Heart left ventricle (tissue), 16 donors: ENCODE data around the gene MARK4. TPM values are rescaled to one million over a fixed set of nuclear protein-coding genes. Genes with fewer than 3 reads are reported as not detected.
"Not testable (repeated sequence)": the region's sequence is repeated elsewhere in the genome, so short reads cannot be mapped to it uniquely, and the experiment has no call there.

Experiments
- ATAC-seq, 4 donors: fragments of 200-7000 bp; cut with Tn5 transposase; one replicate each; pipeline ENCODE4 v1.9.1; 2020 to 2022; ENCODE audit warnings: moderate library complexity in 4 of 4, mild to moderate bottlenecking in 3 of 4, moderate number of reproducible peaks in 1 of 4
- DNase-seq, 5 donors: peaks; one replicate each; pipeline ENCODE4 v3.0.0-alpha.2; 2020
- H3K27ac ChIP-seq, 12 donors: fragments of 200-600 bp; sonication (generic) in 4 of 12; one replicate each; pipeline versions ENCODE4 v1.5.0 to v1.8.0; 2016 to 2022; ENCODE audit warnings: mild to moderate bottlenecking in 2 of 12
- H3K27me3 ChIP-seq, 9 donors: fragments of 200-600 bp; sonication (generic) in 2 of 9; one replicate each; pipeline versions ENCODE4 v1.5.1 to v1.8.0; 2016 to 2022; ENCODE audit warnings: mild to moderate bottlenecking in 3 of 9
- H3K36me3 ChIP-seq, 9 donors: fragments of 200-600 bp; sonication (generic) in 2 of 9; one replicate each; pipeline versions ENCODE4 v1.5.0 to v1.8.0; 2018 to 2022; ENCODE audit warnings: mild to moderate bottlenecking in 2 of 9
- H3K4me1 ChIP-seq, 12 donors: fragments of 200-600 bp; sonication (generic) in 4 of 12; one replicate each; pipeline versions ENCODE4 v1.5.0 to v1.8.0; 2016 to 2022; ENCODE audit warnings: mild to moderate bottlenecking in 3 of 12
- H3K4me3 ChIP-seq, 12 donors: fragments of 200-600 bp; sonication (generic) in 4 of 12; one replicate each; pipeline versions ENCODE4 v1.5.0 to v1.8.0; 2017 to 2022; ENCODE audit warnings: mild to moderate bottlenecking in 9 of 12, moderate library complexity in 4 of 12
- H3K9me3 ChIP-seq, 12 donors: fragments of 200-600 bp; sonication (generic) in 4 of 12; one replicate each; pipeline versions ENCODE4 v1.5.0 to v1.8.0; 2016 to 2022; ENCODE audit warnings: mild to moderate bottlenecking in 1 of 12
- CTCF ChIP-seq, 12 donors: fragments of 200-600 bp; sonication (generic) in 4 of 12; IDR thresholded peaks; one replicate each; pipeline versions ENCODE4 v1.5.0 to v1.8.0; 2018 to 2022; ENCODE audit warnings: antibody characterized with exemption in 12 of 12, mild to moderate bottlenecking in 5 of 12
- POLR2A ChIP-seq, 2 donors: fragments of 450-650 bp; IDR thresholded peaks; one replicate each; pipeline ENCODE4 v1.6.1; 2017; ENCODE audit warnings: antibody characterized with exemption in 2 of 2, mild to moderate bottlenecking in 2 of 2, moderate library complexity in 2 of 2
- WGBS, 4 donors: extraction: QIAGEN DNeasy Blood & Tissue Kit in 2 of 4; methylation state at CpG; one replicate each; pipeline versions ENCODE4 v1.1.5 to v1.1.7; 2013 to 2018; 5-methylcytosine and 5-hydroxymethylcytosine counted together
- intact Hi-C, 10 donors: fragments of 100-400 bp; cut with DNase I; formaldehyde crosslinking; loops; one replicate each; pipeline versions ENCODE4 v1.11.1 to v1.14.2; 2022
- polyA plus RNA-seq, 2 donors: library from polyadenylated mRNA; stranded (reverse); fragments of 200-250 nt; gene quantifications; one replicate each; pipeline ENCODE4 v1.2.3, GENCODE V29; 2013
- total RNA-seq, 9 donors: library from RNA; depleted of rRNA in 2 of 9; stranded (reverse); fragments of >200 nt in 2 of 9; fragmentation: NEBNext Ultra II Directional in 3 of 9; extraction: Animal tissue kit (Norgen Biotek cat#: 25700) in 3 of 9; gene quantifications; one replicate each; pipeline versions ENCODE4 v1.1.0 to v1.2.4, GENCODE V29; 2016 to 2023
- donor health status: ischemic (EF 13 %, LVEDD 7.1; RV severe dilation, severe dysfunction).
- donor health status: healthy with polysubstance abuse.
- donor health status: DM: no; HTN: yes; CAD: no.
- donor health status: DM: no; HTN: no; CAD: no.
- donor health status: ischemic (EF 25% LVEDD 6.9; RV normal size, moderate dysfunction).
- donor health status: ischemic (EF 25% LVEDD 5.7; RV mildly dilated, moderate dysfunction).
- donor health status: healthy.
- donor health status: DM: yes; HTN: yes; CAD: no.
- donor health status: ischemic (EF 35%, LVEDD 5.7; RV mildly dilated, moderate dysfunction).
- donor health status: nonischemic (EF 11% LVEDD 7.7; RV severe dilation, severe dysfunction).
- donor health status: DM: yes; HTN: yes; CAD: no.
- donor health status: PGD.
- donor health status: ischemic (EF 29% LVEDD 5.4; RV normal size, mild dysfunction).
- donor health status: nonischemic (EF 23%, LVEDD 6.1; RV moderate dilation, normal function).

The MARK4 gene
- total and polyA plus RNA-seq, 11 donors = 18.0 to 46.9 (median 28.6) TPM

GRCh38 chr19:45327404-45328143, 76.5 kb downstream of the MARK4 start:
- ATAC-seq (no peak), DNase-seq (no peak)
- intact Hi-C loops = loop anchor here in 1 of 10 donors (5.0 kb wide), 1 partner anchor 75 kb away; the partner anchor contains the start of gene MARK4
- no peak overlapping the region for H3K27ac ChIP-seq
- H3K4me1 ChIP-seq = peaks cover 0 to 19% (median 7%) of the 10 kb centered on the region in 12 donors
- no peaks in the 10 kb centered on the region for H3K36me3 ChIP-seq
- peaks cover 0 to 18% (median 14%) of the 10 kb centered on the region in 9 donors for H3K27me3 ChIP-seq
- H3K9me3 ChIP-seq = no peaks in the 10 kb centered on the region
- H3K4me3 ChIP-seq = no peak overlapping the region
- no peak for TF ChIP-seq CTCF (IDR thresholded peaks at IDR 0.05)
- TF ChIP-seq POLR2A (IDR thresholded peaks at IDR 0.05) = no peak
- 76 to 80% (median 77%) methylated on average over 13 of the region's 13 CpGs for WGBS, 4 donors

GRCh38 chr19:45331411-45331810, 80.3 kb downstream of the MARK4 start:
- Histone ChIP-seq H3K27me3 (no peaks in the 10 kb centered on the region), H3K9me3 (no peaks in the 10 kb centered on the region), H3K4me3 (no peak overlapping the region), H3K4me1 (peaks cover 0 to 3% (median 0%) of the 10 kb centered on the region in 12 donors), H3K36me3 (no peaks in the 10 kb centered on the region), H3K27ac (no peak overlapping the region)
- TF ChIP-seq POLR2A (IDR thresholded peaks at IDR 0.05) (no peak), CTCF (IDR thresholded peaks at IDR 0.05) (no peak)
- no peak for ATAC-seq
- intact Hi-C loops = loop anchor here in 5 of 10 donors (10.0 kb wide), 3 partner anchors 167 to 427 kb away; partner anchors contain the start of genes APOE (in 4 of the 5) and NKPD1 (in 1 of the 5)
- WGBS, 4 donors = 85 to 93% (median 90%) methylated on average over 7 of the region's 7 CpGs
- no peak for DNase-seq

GRCh38 chr19:45333609-45334303, 82.7 kb downstream of the MARK4 start:
- no peak overlapping the region for H3K27ac ChIP-seq
- peaks cover 0 to 4% (median 0%) of the 10 kb centered on the region in 12 donors for H3K4me1 ChIP-seq
- H3K9me3 ChIP-seq = no peaks in the 10 kb centered on the region
- intact Hi-C loops = loop anchor here in 5 of 10 donors (10.0 kb wide), 3 partner anchors 169 to 429 kb away; partner anchors contain the start of genes APOE (in 4 of the 5) and NKPD1 (in 1 of the 5)
- ATAC-seq (no peak), DNase-seq (no peak)
- no peak for TF ChIP-seq CTCF (IDR thresholded peaks at IDR 0.05)
- no peak for TF ChIP-seq POLR2A (IDR thresholded peaks at IDR 0.05)
- no peak overlapping the region for H3K4me3 ChIP-seq
- H3K36me3 ChIP-seq = no peaks in the 10 kb centered on the region
- WGBS, 4 donors = 83 to 89% (median 85%) methylated on average over 10 of the region's 10 CpGs
- peaks cover 0 to 3% (median 0%) of the 10 kb centered on the region in 9 donors for H3K27me3 ChIP-seq

- DNase-seq, H3K36me3 ChIP-seq, H3K27ac ChIP-seq, H3K9me3 ChIP-seq, H3K4me1 ChIP-seq, H3K4me3 ChIP-seq, ATAC-seq: not testable (repeated sequence)
- peaks cover 1 to 12% (median 3%) of the 10 kb centered on the region in 9 donors for H3K27me3 ChIP-seq
- WGBS, 4 donors = 88 to 93% (median 90%) methylated on average over 4 of the region's 4 CpGs
- intact Hi-C loops = loop anchor here in 6 of 10 donors (5.0 to 10.0 kb wide), 6 partner anchors 83 to 433 kb away; partner anchors contain the start of genes MARK4 (in 5 of the 6), APOE (in 4 of the 6) and NKPD1 (in 1 of the 6)
These were observed 83.8 kb downstream of the MARK4 start for GRCh38 chr19:45334881-45335280.
